Suprapubic skin (tissue), 4 donors: ENCODE measurements around the gene SCFD2. TPM values are rescaled to one million over a fixed set of nuclear protein-coding genes. Genes with fewer than 3 reads are reported as not detected.

Experiments
- DNase-seq, 2 donors: peaks; one replicate each; pipeline ENCODE4 v3.0.0-alpha.2; 2019; ENCODE audit warnings: low spot score in 2 of 2
- H3K27ac ChIP-seq: fragments of 200-600 bp; sonication (generic); one replicate; pipeline ENCODE4 v1.5.1; 2019
- H3K27me3 ChIP-seq: fragments of 200-600 bp; sonication (generic); one replicate; pipeline ENCODE4 v1.5.1; 2019
- H3K36me3 ChIP-seq: fragments of 200-600 bp; sonication (generic); one replicate; pipeline ENCODE4 v1.5.1; 2019
- H3K4me1 ChIP-seq: fragments of 200-600 bp; sonication (generic); one replicate; pipeline ENCODE4 v1.5.1; 2019
- H3K4me3 ChIP-seq: fragments of 200-600 bp; sonication (generic); one replicate; pipeline ENCODE4 v1.5.1; 2019; ENCODE audit warnings: mild to moderate bottlenecking
- H3K9me3 ChIP-seq: fragments of 200-600 bp; sonication (generic); one replicate; pipeline ENCODE4 v1.5.1; 2019
- EP300 ChIP-seq: sonication (generic); formaldehyde crosslinking; IDR thresholded peaks from one replicate; pipeline ENCODE4 v1.6.1; 2017; ENCODE audit warnings: antibody characterized with exemption
- POLR2A ChIP-seq, 2 donors: fragments of 450-650 bp; IDR thresholded peaks; one replicate each; pipeline ENCODE4 v1.6.1; 2017; ENCODE audit warnings: antibody characterized with exemption in 2 of 2, mild to moderate bottlenecking in 2 of 2, moderate library complexity in 2 of 2
- POLR2AphosphoS5 ChIP-seq, 3 donors: sonication (generic); formaldehyde crosslinking; IDR thresholded peaks; one replicate each; pipeline ENCODE4 v1.6.1; 2017; ENCODE audit warnings: antibody characterized with exemption in 3 of 3
- WGBS: methylation state at CpG from one replicate; pipeline ENCODE4 v1.1.5; 2018; 5-methylcytosine and 5-hydroxymethylcytosine counted together
- total RNA-seq, 4 donors: library from RNA; depleted of rRNA; stranded (reverse); fragments of >200 nt; gene quantifications; one replicate each; pipeline ENCODE4 v1.1.0, GENCODE V29; 2016
- TF ChIP-seq, protein P1 (sequence below), 2 donors: fragments of 200-600 bp in 1 of 2; fragments of 450-650 bp in 1 of 2; sonication (generic) in 1 of 2; IDR thresholded peaks; one replicate each; pipeline ENCODE4 v1.5.1; 2016 to 2019; ENCODE audit warnings: antibody characterized with exemption in 2 of 2, mild to moderate bottlenecking in 1 of 2, moderate library complexity in 1 of 2

The SCFD2 gene
- total RNA-seq, 4 donors from 2014 or later: 25.5 to 39.5 (median 31.9) TPM

DNA sequence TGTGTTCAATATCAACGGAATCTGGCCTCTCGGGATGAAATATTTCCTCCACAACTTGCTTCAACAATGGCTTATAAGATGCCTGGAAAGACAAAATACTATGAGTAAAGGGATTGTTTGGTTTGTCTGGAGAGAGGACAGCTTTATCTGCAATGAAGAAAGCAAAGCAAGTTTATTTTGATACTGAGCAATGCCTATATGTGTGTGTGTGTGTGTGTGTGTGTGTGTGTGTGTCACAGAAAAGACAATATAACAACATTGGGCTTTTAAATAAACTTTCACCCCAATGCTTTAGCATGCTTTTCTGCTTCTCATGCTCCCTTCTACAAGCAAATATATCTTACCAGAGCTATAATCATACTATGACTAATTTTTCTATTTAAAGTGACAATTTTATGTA is 458.4 kb downstream of the SCFD2 start:
- Histone ChIP-seq H3K27ac (no peak overlapping the region), H3K4me3 (no peak overlapping the region), H3K9me3 (no peaks in the 10 kb centered on the region), H3K4me1 (peaks cover 6% of the 10 kb centered on the region), H3K36me3 (no peaks in the 10 kb centered on the region), H3K27me3 (no peaks in the 10 kb centered on the region)
- WGBS: 82% methylated on average over 2 of the region's 2 CpGs
- TF ChIP-seq, protein P1, sequence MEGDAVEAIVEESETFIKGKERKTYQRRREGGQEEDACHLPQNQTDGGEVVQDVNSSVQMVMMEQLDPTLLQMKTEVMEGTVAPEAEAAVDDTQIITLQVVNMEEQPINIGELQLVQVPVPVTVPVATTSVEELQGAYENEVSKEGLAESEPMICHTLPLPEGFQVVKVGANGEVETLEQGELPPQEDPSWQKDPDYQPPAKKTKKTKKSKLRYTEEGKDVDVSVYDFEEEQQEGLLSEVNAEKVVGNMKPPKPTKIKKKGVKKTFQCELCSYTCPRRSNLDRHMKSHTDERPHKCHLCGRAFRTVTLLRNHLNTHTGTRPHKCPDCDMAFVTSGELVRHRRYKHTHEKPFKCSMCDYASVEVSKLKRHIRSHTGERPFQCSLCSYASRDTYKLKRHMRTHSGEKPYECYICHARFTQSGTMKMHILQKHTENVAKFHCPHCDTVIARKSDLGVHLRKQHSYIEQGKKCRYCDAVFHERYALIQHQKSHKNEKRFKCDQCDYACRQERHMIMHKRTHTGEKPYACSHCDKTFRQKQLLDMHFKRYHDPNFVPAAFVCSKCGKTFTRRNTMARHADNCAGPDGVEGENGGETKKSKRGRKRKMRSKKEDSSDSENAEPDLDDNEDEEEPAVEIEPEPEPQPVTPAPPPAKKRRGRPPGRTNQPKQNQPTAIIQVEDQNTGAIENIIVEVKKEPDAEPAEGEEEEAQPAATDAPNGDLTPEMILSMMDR (IDR thresholded peaks at IDR 0.05): no peak
- no peak for TF ChIP-seq POLR2AphosphoS5 (IDR thresholded peaks at IDR 0.05)
- no peak for TF ChIP-seq EP300
- no peak for TF ChIP-seq POLR2A (IDR thresholded peaks at IDR 0.05)
- no peak for DNase-seq

GRCh38 chr4:52904421-52904820 is 461.4 kb downstream of the SCFD2 start:
- H3K4me3 ChIP-seq: no peak overlapping the region
- WGBS: 92% methylated on average over 4 of the region's 4 CpGs
- peaks cover 5% of the 10 kb centered on the region for H3K36me3 ChIP-seq
- TF ChIP-seq POLR2A (IDR thresholded peaks at IDR 0.05) (no peak), EP300 (no peak), POLR2AphosphoS5 (IDR thresholded peaks at IDR 0.05) (no peak)
- TF ChIP-seq, protein P1 (IDR thresholded peaks at IDR 0.05): no peak
- no peaks in the 10 kb centered on the region for H3K9me3 ChIP-seq
- no peaks in the 10 kb centered on the region for H3K4me1 ChIP-seq
- no peak overlapping the region for H3K27ac ChIP-seq
- H3K27me3 ChIP-seq: no peaks in the 10 kb centered on the region
- DNase-seq: no peak

- TF ChIP-seq EP300 (no peak), POLR2AphosphoS5 (IDR thresholded peaks at IDR 0.05) (no peak), POLR2A (IDR thresholded peaks at IDR 0.05) (no peak)
- TF ChIP-seq, protein P1 (IDR thresholded peaks at IDR 0.05): no peak
- no peaks in the 10 kb centered on the region for H3K4me1 ChIP-seq
- no peak overlapping the region for H3K27ac ChIP-seq
- H3K27me3 ChIP-seq: no peaks in the 10 kb centered on the region
- no peak for DNase-seq
- H3K36me3 ChIP-seq: peaks cover 5% of the 10 kb centered on the region
- H3K4me3 ChIP-seq: no peak overlapping the region
- no peaks in the 10 kb centered on the region for H3K9me3 ChIP-seq
- WGBS: 98% methylated on average over 4 of the region's 4 CpGs
Measured at GRCh38 chr4:52903273-52903672, 462.6 kb downstream of the SCFD2 start.

DNA sequence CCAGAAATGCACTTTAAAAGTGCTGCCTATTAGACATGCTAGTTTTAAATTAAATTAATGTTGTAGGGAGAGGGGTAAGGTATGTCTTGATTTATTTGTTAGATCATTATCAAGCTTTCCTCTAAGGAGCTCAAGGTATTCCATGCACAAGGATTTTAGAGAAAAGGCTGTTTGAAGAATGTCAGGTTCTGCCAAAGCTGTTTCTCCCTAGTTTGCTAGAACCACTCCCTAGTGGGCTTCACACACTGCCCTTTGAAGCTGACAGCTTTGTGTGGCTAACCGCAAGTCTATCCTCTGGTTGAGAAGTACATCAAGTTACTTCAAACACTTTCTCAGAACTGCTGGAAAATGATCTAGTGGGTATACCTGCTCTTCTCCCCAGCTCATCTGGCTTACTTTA is 471.4 kb downstream of the SCFD2 start:
- 53% methylated on average over 1 of the region's 1 CpG for WGBS
- no peaks in the 10 kb centered on the region for H3K36me3 ChIP-seq
- H3K9me3 ChIP-seq: no peaks in the 10 kb centered on the region
- DNase-seq: no peak
- no peak overlapping the region for H3K4me3 ChIP-seq
- H3K27ac ChIP-seq: no peak overlapping the region
- TF ChIP-seq POLR2A (IDR thresholded peaks at IDR 0.05) (no peak), POLR2AphosphoS5 (IDR thresholded peaks at IDR 0.05) (no peak), EP300 (no peak)
- TF ChIP-seq, protein P1 (IDR thresholded peaks at IDR 0.05): no peak
- H3K4me1 ChIP-seq: no peaks in the 10 kb centered on the region
- H3K27me3 ChIP-seq: no peaks in the 10 kb centered on the region

GRCh38 chr4:52892880-52893279 is 473.0 kb downstream of the SCFD2 start:
- TF ChIP-seq POLR2A (IDR thresholded peaks at IDR 0.05): no peak
- no peak for TF ChIP-seq EP300
- TF ChIP-seq POLR2AphosphoS5 (IDR thresholded peaks at IDR 0.05): no peak
- TF ChIP-seq, protein P1 (IDR thresholded peaks at IDR 0.05): no peak
- Histone ChIP-seq H3K27me3 (no peaks in the 10 kb centered on the region), H3K4me3 (no peak overlapping the region), H3K27ac (no peak overlapping the region), H3K4me1 (no peaks in the 10 kb centered on the region), H3K9me3 (no peaks in the 10 kb centered on the region), H3K36me3 (no peaks in the 10 kb centered on the region)
- no peak for DNase-seq
- WGBS: 84% methylated on average over 3 of the region's 3 CpGs
